MM.1S (cell line): ENCODE measurements around the gene DAD1.

Source experiments
- EZH2phosphoT487 ChIP-seq: fragments of 300-600 bp; sonication (generic); IDR thresholded peaks from 2 replicates; pipeline ENCODE4 v1.6.1; 2018; ENCODE audit warnings: antibody characterized with exemption, low read length
- TF ChIP-seq, protein P1 (sequence below): fragments of 300-600 bp; sonication (generic); IDR thresholded peaks from 2 replicates; pipeline ENCODE4 v1.5.1; 2016; ENCODE audit warnings: antibody characterized with exemption, low read length, mixed read lengths

DNA sequence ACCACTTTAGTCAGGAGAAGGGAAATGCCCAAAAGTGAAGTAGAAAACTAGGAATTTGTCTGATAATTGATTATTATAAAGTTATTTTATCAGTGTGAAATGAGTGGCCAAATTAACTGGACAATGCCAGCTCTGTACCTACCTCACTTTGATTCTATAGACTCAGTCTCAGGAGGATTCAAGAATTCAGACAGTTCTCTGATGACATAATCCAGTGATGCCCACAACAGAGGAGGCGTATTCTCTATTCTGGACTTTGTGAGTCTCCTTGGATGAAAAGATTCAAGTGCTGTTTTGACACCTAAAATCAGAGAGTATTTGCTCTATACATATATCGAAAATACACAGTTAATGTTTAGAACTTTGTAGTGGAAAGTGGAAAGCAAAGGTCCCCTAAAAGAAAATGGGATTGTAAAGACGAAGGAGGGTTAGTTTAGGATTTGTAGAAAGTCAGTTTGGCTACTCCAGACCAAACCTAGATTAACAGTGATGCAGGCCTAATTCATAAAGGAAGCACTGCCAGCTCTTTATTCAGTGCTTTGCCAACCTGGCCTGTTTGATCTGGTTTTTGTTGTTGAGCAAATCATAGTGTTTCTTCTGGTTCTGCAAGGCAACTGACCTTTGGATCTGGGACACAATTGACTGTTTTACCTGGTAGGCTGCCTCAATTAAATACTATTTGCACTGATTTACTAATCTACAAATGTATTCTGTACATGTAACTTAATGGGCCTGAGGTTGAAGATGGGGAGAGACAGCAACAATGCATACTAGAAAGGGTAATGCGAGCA lies 67.4 kb downstream of the DAD1 start:
- no peak for TF ChIP-seq EZH2phosphoT487
- TF ChIP-seq, protein P1, sequence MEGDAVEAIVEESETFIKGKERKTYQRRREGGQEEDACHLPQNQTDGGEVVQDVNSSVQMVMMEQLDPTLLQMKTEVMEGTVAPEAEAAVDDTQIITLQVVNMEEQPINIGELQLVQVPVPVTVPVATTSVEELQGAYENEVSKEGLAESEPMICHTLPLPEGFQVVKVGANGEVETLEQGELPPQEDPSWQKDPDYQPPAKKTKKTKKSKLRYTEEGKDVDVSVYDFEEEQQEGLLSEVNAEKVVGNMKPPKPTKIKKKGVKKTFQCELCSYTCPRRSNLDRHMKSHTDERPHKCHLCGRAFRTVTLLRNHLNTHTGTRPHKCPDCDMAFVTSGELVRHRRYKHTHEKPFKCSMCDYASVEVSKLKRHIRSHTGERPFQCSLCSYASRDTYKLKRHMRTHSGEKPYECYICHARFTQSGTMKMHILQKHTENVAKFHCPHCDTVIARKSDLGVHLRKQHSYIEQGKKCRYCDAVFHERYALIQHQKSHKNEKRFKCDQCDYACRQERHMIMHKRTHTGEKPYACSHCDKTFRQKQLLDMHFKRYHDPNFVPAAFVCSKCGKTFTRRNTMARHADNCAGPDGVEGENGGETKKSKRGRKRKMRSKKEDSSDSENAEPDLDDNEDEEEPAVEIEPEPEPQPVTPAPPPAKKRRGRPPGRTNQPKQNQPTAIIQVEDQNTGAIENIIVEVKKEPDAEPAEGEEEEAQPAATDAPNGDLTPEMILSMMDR = no peak
